ENCODE measurements around the gene NELFB. TPM values are rescaled to one million over a fixed set of nuclear protein-coding genes. Genes with fewer than 3 reads are reported as not detected.

NELFB gene
- total RNA-seq, 1 donor from 2014 or later, result 58.2 TPM

- ChIA-PET CTCF (interaction anchor here (0.9 kb wide), 1 partner anchor 44 kb away, joined by 5 read pairs; no protein-coding TSS in a partner anchor), POLR2A (interaction anchor here (0.8 to 1.0 kb wide), 2 partner anchors 12 to 41 kb away, joined by 3 to 4 read pairs; no protein-coding TSS in a partner anchor)
- H3K9me3 Mint-ChIP-seq, result no peaks in the 10 kb centered on the region
- peaks cover 39% of the 10 kb centered on the region for H3K4me1 Mint-ChIP-seq
- DNase-seq, result no peak
- intact Hi-C loops (cut with micrococcal nuclease), result loop anchor here (1.0 kb wide), 1 partner anchor 44 kb away; no protein-coding TSS in a partner anchor
- H3K27me3 Mint-ChIP-seq, result no peaks in the 10 kb centered on the region
- no peak overlapping the region for H3K27ac Mint-ChIP-seq
- peak; percentile 30 for ATAC-seq (ENCODE audit: low read depth)
- H3K36me3 Mint-ChIP-seq (ENCODE audit: low read depth), result peaks cover 8% of the 10 kb centered on the region
- no peak for TF ChIP-seq CTCF (IDR thresholded peaks at IDR 0.05)
- no peak overlapping the region for H3K4me3 Mint-ChIP-seq
These were observed 25.6 kb downstream of the NELFB start for GRCh38 chr9:137280474-137281344.

GRCh38 chr9:137281345-137282116 is 26.4 kb downstream of the NELFB start:
- DNase-seq (no peak), ATAC-seq (ENCODE audit: low read depth) (no peak)
- ChIA-PET POLR2A (no interaction called here), CTCF (interaction anchor here (1.5 kb wide), 1 partner anchor 45 kb away, joined by 4 read pairs; no protein-coding TSS in a partner anchor)
- H3K36me3 Mint-ChIP-seq (ENCODE audit: low read depth), result peaks cover 8% of the 10 kb centered on the region
- no peaks in the 10 kb centered on the region for H3K27me3 Mint-ChIP-seq
- no peak overlapping the region for H3K27ac Mint-ChIP-seq
- TF ChIP-seq CTCF (IDR thresholded peaks at IDR 0.05), result no peak
- intact Hi-C loops (cut with micrococcal nuclease), result no loop called here
- H3K9me3 Mint-ChIP-seq, result no peaks in the 10 kb centered on the region
- H3K4me3 Mint-ChIP-seq, result no peak overlapping the region
- peaks cover 42% of the 10 kb centered on the region for H3K4me1 Mint-ChIP-seq

GRCh38 chr9:137286975-137287383 is 31.9 kb downstream of the NELFB start:
- intact Hi-C loops (cut with micrococcal nuclease), result loop anchor here (2.0 kb wide), 1 partner anchor 46 kb away; the partner anchor contains the start of gene TUBB4B
- H3K27ac Mint-ChIP-seq, result peak overlapping the region; percentile 81
- ChIA-PET POLR2A (interaction anchor here (0.6 to 2.1 kb wide), 7 partner anchors 10 to 357 kb away, joined by 3 to 9 read pairs (median 6); partner anchors contain the start of genes CYSRT1, NRARP, TOR4A and TUBB4B), CTCF (interaction anchor here (0.9 to 1.6 kb wide), 4 partner anchors 15 to 238 kb away, joined by 4 to 6 read pairs (median 5); partner anchors contain the start of genes NOXA1 and NRARP)
- no peak for TF ChIP-seq CTCF (IDR thresholded peaks at IDR 0.05)
- no peak overlapping the region for H3K4me3 Mint-ChIP-seq
- no peaks in the 10 kb centered on the region for H3K27me3 Mint-ChIP-seq
- H3K36me3 Mint-ChIP-seq (ENCODE audit: low read depth), result peaks cover 6% of the 10 kb centered on the region
- H3K4me1 Mint-ChIP-seq, result peaks cover 30% of the 10 kb centered on the region
- no peak for DNase-seq
- no peaks in the 10 kb centered on the region for H3K9me3 Mint-ChIP-seq
- peak; percentile 30 for ATAC-seq (ENCODE audit: low read depth)

- H3K9me3 Mint-ChIP-seq, result no peaks in the 10 kb centered on the region
- TF ChIP-seq CTCF (IDR thresholded peaks at IDR 0.05), result no peak
- no peaks in the 10 kb centered on the region for H3K36me3 Mint-ChIP-seq (ENCODE audit: low read depth)
- H3K4me1 Mint-ChIP-seq, result peaks cover 10% of the 10 kb centered on the region
- H3K27me3 Mint-ChIP-seq, result peaks cover 20% of the 10 kb centered on the region
- no peak overlapping the region for H3K4me3 Mint-ChIP-seq
- no peak for ATAC-seq (ENCODE audit: low read depth)
- intact Hi-C loops (cut with micrococcal nuclease), result no loop called here
- ChIA-PET CTCF (no interaction called here), POLR2A (interaction anchor here (1.1 kb wide), 1 partner anchor 9 kb away, joined by 3 read pairs; the partner anchor contains the start of gene NRARP)
- no peak for DNase-seq
- H3K27ac Mint-ChIP-seq, result no peak overlapping the region
These were observed 38.0 kb downstream of the NELFB start for GRCh38 chr9:137293094-137293481.

Data from activated B cell treated with CpG ODN at 0.5 μM for 24 hours (primary cell).